OCI-LY3 (cell line): Measurements from ENCODE around the gene CDON.

Source experiments
- EZH2phosphoT487 ChIP-seq: fragments of 200-600 bp; shearing (Covaris generic); IDR thresholded peaks from 2 replicates; pipeline ENCODE4 v1.6.1; 2018; ENCODE audit warnings: antibody characterized with exemption, mixed run types, low read depth
- TF ChIP-seq, protein P1 (sequence below): fragments of 200-600, 300-600 bp; sonication (generic); IDR thresholded peaks from 2 replicates; pipeline ENCODE4 v1.5.1; 2014; ENCODE audit warnings: antibody characterized with exemption, low read length, low read depth

DNA sequence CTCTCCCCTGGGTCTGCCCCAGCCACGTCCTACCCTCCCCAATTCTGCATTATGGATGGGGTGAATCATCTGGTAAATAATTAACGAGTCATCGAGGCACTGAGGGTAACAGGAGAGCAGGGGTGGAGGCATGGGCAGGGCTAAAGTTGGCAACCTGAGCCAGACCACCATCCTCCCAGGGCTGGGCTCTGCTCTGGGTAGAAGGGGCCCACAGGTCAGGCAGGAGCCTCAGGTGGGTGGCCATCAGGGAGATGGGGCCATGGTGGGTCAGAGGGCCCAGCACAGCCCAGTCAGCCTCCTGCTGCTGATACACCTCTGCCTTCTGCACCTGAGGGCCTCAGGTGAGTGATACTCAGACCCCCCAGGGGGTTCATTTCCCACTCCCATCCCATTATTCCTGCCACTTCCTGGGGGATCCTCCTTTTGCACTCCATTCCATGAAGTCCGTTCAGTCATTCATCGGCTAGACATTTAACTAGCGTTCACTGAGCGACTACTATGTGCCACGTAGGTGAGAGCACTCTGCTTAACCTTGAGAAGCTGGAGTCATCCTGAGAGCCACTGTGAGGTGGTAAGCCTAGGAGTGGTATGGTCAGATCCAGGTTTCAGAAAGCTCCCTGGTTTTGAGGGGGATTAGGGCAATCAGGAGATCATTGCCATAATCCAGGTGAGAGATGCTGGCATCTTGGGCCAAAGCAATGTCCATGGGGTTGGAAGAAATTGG lies 116.7 kb downstream of the CDON start, which contains the start of gene VSIG10L2:
- TF ChIP-seq, protein P1, sequence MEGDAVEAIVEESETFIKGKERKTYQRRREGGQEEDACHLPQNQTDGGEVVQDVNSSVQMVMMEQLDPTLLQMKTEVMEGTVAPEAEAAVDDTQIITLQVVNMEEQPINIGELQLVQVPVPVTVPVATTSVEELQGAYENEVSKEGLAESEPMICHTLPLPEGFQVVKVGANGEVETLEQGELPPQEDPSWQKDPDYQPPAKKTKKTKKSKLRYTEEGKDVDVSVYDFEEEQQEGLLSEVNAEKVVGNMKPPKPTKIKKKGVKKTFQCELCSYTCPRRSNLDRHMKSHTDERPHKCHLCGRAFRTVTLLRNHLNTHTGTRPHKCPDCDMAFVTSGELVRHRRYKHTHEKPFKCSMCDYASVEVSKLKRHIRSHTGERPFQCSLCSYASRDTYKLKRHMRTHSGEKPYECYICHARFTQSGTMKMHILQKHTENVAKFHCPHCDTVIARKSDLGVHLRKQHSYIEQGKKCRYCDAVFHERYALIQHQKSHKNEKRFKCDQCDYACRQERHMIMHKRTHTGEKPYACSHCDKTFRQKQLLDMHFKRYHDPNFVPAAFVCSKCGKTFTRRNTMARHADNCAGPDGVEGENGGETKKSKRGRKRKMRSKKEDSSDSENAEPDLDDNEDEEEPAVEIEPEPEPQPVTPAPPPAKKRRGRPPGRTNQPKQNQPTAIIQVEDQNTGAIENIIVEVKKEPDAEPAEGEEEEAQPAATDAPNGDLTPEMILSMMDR: no peak
- TF ChIP-seq EZH2phosphoT487: no peak
